ENCODE measurements around the gene CACNG5. TPM values are rescaled to one million over a fixed set of nuclear protein-coding genes. Genes with fewer than 3 reads are reported as not detected.

The CACNG5 gene
- total RNA-seq, 1 experiment from 2014 or later = not detected

DNA sequence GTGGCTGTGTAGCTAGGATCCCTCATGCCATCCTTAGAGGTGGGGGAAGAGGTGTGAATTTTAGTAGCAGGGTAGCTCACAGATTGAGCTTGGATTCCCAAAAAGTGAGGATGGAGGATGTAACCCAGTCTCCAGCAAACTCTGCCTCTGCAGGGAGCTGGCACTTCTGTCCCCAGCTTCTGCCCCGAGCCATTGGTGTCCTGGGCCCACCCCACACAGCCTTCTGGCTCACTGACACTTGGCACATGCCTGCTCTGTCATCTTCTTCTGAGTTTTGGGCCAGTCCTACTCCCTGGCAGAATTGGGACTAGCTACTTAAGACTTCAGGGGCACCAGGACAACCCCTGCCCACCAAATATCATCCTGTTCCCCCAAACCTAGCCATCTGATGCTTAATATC is 2.3 kb downstream of the CACNG5 start:
- no peaks in the 10 kb centered on the region for H3K36me3 Mint-ChIP-seq (ENCODE audit: insufficient read depth, unreplicated experiment)
- CTCF ChIA-PET = no interaction called here
- peaks cover 100% of the 10 kb centered on the region for H3K27me3 Mint-ChIP-seq (ENCODE audit: unreplicated experiment)
- no peaks in the 10 kb centered on the region for H3K4me1 Mint-ChIP-seq (ENCODE audit: low read depth, unreplicated experiment)
- no peak overlapping the region for H3K27ac Mint-ChIP-seq (ENCODE audit: unreplicated experiment)
- no peak overlapping the region for H3K4me3 Mint-ChIP-seq (ENCODE audit: low read depth, unreplicated experiment)
- no TSS peak for BruUV-seq (replicated peaks)
- TF ChIP-seq, protein P1, sequence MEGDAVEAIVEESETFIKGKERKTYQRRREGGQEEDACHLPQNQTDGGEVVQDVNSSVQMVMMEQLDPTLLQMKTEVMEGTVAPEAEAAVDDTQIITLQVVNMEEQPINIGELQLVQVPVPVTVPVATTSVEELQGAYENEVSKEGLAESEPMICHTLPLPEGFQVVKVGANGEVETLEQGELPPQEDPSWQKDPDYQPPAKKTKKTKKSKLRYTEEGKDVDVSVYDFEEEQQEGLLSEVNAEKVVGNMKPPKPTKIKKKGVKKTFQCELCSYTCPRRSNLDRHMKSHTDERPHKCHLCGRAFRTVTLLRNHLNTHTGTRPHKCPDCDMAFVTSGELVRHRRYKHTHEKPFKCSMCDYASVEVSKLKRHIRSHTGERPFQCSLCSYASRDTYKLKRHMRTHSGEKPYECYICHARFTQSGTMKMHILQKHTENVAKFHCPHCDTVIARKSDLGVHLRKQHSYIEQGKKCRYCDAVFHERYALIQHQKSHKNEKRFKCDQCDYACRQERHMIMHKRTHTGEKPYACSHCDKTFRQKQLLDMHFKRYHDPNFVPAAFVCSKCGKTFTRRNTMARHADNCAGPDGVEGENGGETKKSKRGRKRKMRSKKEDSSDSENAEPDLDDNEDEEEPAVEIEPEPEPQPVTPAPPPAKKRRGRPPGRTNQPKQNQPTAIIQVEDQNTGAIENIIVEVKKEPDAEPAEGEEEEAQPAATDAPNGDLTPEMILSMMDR (IDR thresholded peaks at IDR 0.05; ENCODE audit: unreplicated experiment) = no peak
- intact Hi-C loops (cut with micrococcal nuclease; ENCODE audit: unreplicated experiment) = no loop called here
- H3K9me3 Mint-ChIP-seq (ENCODE audit: low read depth, unreplicated experiment) = no peaks in the 10 kb centered on the region
- no peak for DNase-seq

DNA sequence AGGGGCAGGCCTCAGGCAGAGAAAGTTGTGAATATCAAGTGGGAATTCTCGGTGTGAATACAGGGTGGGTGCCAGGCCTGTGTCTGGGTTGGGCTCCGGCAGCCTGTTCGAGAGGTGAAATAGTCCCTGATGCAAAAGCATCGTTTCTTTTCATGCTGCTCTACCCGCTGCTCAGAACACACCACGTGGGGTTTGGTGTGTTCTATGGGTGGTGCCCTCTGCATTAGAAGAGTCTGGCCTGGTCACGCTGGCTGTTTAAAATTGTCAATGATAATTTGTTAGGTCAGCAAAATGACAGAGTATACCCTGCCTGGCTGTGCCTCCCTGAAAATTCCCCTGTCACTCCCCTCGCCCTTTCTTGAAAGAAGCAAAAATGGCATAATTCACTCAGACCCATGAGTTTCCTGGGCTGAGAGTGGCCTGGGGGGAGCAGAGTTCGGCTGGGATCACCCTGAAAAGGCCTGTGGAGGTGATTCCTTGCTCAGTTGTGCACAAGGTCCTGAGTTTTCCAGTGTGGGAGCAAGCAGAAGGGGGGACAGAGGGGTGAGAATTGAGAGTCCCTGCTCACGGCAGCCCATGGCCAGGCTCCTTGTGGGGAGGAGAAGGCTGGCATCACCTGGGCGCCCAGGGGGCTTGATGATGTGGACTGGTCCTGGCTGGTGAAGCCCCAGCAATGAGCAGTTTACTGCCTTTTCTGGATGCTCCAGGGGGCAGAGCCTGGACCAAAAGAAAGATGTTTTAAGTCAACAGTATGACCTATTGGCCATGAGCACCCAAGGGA is 3.2 kb downstream of the CACNG5 start:
- Mint-ChIP-seq H3K4me3 (ENCODE audit: low read depth, unreplicated experiment) (no peak overlapping the region), H3K4me1 (ENCODE audit: low read depth, unreplicated experiment) (no peaks in the 10 kb centered on the region), H3K36me3 (ENCODE audit: insufficient read depth, unreplicated experiment) (no peaks in the 10 kb centered on the region), H3K9me3 (ENCODE audit: low read depth, unreplicated experiment) (no peaks in the 10 kb centered on the region), H3K27me3 (ENCODE audit: unreplicated experiment) (peaks cover 100% of the 10 kb centered on the region), H3K27ac (ENCODE audit: unreplicated experiment) (no peak overlapping the region)
- TF ChIP-seq, protein P1 (IDR thresholded peaks at IDR 0.05; ENCODE audit: unreplicated experiment) = no peak
- no TSS peak for BruUV-seq (replicated peaks)
- CTCF ChIA-PET = no interaction called here
- DNase-seq = no peak
- intact Hi-C loops (cut with micrococcal nuclease; ENCODE audit: unreplicated experiment) = no loop called here

DNA sequence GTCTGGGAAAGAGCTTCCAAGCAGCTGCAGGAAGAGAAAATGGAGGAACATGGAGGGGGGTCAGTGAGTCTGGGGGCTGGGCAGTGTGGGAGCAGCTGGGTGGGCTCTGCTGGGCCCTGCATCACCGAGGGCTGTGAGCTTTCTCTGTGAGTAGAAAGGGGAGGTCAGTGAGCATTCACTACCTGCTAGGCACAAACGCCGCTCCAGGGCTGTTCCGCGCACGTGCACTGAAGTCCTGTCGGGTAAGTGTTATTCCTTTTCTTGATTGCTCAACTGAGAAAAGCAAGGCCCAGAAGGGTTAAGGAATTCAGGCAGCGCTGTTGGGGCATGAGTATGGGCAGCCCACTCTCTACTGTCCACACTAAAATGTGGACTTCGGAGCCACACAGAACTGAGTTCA is 4.7 kb downstream of the CACNG5 start:
- Mint-ChIP-seq H3K9me3 (ENCODE audit: low read depth, unreplicated experiment) (no peaks in the 10 kb centered on the region), H3K36me3 (ENCODE audit: insufficient read depth, unreplicated experiment) (no peaks in the 10 kb centered on the region), H3K27me3 (ENCODE audit: unreplicated experiment) (peaks cover 100% of the 10 kb centered on the region), H3K4me3 (ENCODE audit: low read depth, unreplicated experiment) (no peak overlapping the region), H3K4me1 (ENCODE audit: low read depth, unreplicated experiment) (no peaks in the 10 kb centered on the region), H3K27ac (ENCODE audit: unreplicated experiment) (no peak overlapping the region)
- intact Hi-C loops (cut with micrococcal nuclease; ENCODE audit: unreplicated experiment) = no loop called here
- no peak for DNase-seq
- no TSS peak for BruUV-seq (replicated peaks)
- TF ChIP-seq, protein P1 (IDR thresholded peaks at IDR 0.05; ENCODE audit: unreplicated experiment) = no peak
- CTCF ChIA-PET = interaction anchor here (0.6 kb wide), 1 partner anchor 135 kb away, joined by 4 read pairs; no protein-coding TSS in a partner anchor

DNA sequence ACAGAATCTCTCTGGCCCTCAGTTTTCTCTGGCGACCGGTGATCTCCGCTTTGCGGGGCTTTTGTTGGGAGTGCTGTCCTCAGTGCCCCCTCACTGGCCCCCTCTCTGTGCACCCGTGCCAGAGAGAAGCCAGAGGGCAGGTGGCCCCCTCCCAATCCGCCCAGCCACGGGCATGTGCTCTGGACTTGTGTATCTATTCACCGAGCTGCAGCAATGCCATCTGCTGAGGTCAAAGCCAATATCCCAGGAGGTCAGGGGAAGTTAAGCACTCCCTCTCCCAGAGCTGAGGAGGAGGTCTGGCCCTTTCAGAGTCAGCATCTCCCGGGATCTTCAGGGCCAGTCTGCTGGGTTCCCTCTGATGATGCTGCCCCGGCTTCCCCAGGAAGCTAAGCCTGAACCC is 5.1 kb downstream of the CACNG5 start:
- Mint-ChIP-seq H3K9me3 (ENCODE audit: low read depth, unreplicated experiment) (no peaks in the 10 kb centered on the region), H3K27ac (ENCODE audit: unreplicated experiment) (no peak overlapping the region), H3K4me1 (ENCODE audit: low read depth, unreplicated experiment) (no peaks in the 10 kb centered on the region), H3K27me3 (ENCODE audit: unreplicated experiment) (peaks cover 100% of the 10 kb centered on the region), H3K4me3 (ENCODE audit: low read depth, unreplicated experiment) (no peak overlapping the region), H3K36me3 (ENCODE audit: insufficient read depth, unreplicated experiment) (no peaks in the 10 kb centered on the region)
- TF ChIP-seq, protein P1 (IDR thresholded peaks at IDR 0.05; ENCODE audit: unreplicated experiment) = no peak
- CTCF ChIA-PET = no interaction called here
- DNase-seq = no peak
- BruUV-seq (replicated peaks) = no TSS peak
- intact Hi-C loops (cut with micrococcal nuclease; ENCODE audit: unreplicated experiment) = no loop called here

Data from Calu3 (cell line).